Measurements from ENCODE around the gene INPP4A. TPM values are rescaled to one million over a fixed set of nuclear protein-coding genes. Genes with fewer than 3 reads are reported as not detected.

Gene INPP4A
- polyA plus RNA-seq, 1 of the 3 experiments (the other 2 are of a cell fraction): 15.0 TPM

GRCh38 chr2:98505971-98506664 is 61.5 kb downstream of the INPP4A start:
- H4K20me1 ChIP-seq (ENCODE audit: insufficient read depth): no peaks in the 10 kb centered on the region
- CTCF ChIA-PET: interaction anchor here (1.5 kb wide), 1 partner anchor 18 kb away, joined by 4 read pairs; no protein-coding TSS in a partner anchor
- H3K27ac ChIP-seq (ENCODE audit: low read depth in 2 of 2, low read length in 1 of 2): no peak overlapping the region
- H2AFZ ChIP-seq (ENCODE audit: low read depth): no peak overlapping the region
- TF ChIP-seq CHD2 (IDR thresholded peaks at IDR 0.05; ENCODE audit: low read length, partially characterized antibody) (no peak), EP300 (IDR thresholded peaks at IDR 0.05; ENCODE audit: borderline replicate concordance in 1 of 2, low read depth in 1 of 2, low read length in 1 of 2) (no peak), TEAD4 (IDR thresholded peaks at IDR 0.05; ENCODE audit: borderline replicate concordance, insufficient read depth) (no peak), NFIC (IDR thresholded peaks at IDR 0.05; ENCODE audit: borderline replicate concordance) (no peak), RXRA (IDR thresholded peaks at IDR 0.05; ENCODE audit: borderline replicate concordance, low read depth) (no peak)
- no peak overlapping the region for H3K4me3 ChIP-seq (ENCODE audit: low read depth in 2 of 2, low read length in 1 of 2)
- WGBS (ENCODE audit: low lambda C conversion rate): 87% methylated on average over 6 of the region's 7 CpGs
- no peak for DNase-seq
- H3K79me2 ChIP-seq (ENCODE audit: insufficient read depth): 0 out of 2 replicates have a peak, but pooled peaks cover 11% of the 10 kb centered on the region
- H3F3A ChIP-seq (replicated peaks; ENCODE audit: insufficient read depth): no peaks in the 10 kb centered on the region
- H3K9me2 ChIP-seq: no peaks in the 10 kb centered on the region
- no peaks in the 10 kb centered on the region for H3K36me3 ChIP-seq (replicated peaks in 1 of 2; ENCODE audit: control insufficient read depth in 1 of 2, insufficient read depth in 2 of 2, low read length in 1 of 2)
- no peak overlapping the region for H3K9ac ChIP-seq
- POLR2A ChIA-PET: no interaction called here
- H3K4me1 ChIP-seq (ENCODE audit: control insufficient read depth in 1 of 2, insufficient read depth in 2 of 2, low read depth in 1 of 2, low read length in 1 of 2): peaks cover 0 to 2% of the 10 kb centered on the region in 2 experiments; a peak in 1 of 4 replicates
- H3K9me3 ChIP-seq: no peaks in the 10 kb centered on the region
- no peaks in the 10 kb centered on the region for H3K27me3 ChIP-seq (ENCODE audit: insufficient read depth)
- no peak overlapping the region for H3K4me2 ChIP-seq

- H3K9me3 ChIP-seq: no peaks in the 10 kb centered on the region
- H3K4me1 ChIP-seq (ENCODE audit: control insufficient read depth in 1 of 2, insufficient read depth in 2 of 2, low read depth in 1 of 2, low read length in 1 of 2): peaks cover 0 to 2% of the 10 kb centered on the region in 2 experiments; a peak in 1 of 4 replicates
- H3K9ac ChIP-seq: no peak overlapping the region
- H3K9me2 ChIP-seq: no peaks in the 10 kb centered on the region
- ChIA-PET POLR2A (no interaction called here), CTCF (interaction anchor here (1.1 to 1.5 kb wide), 2 partner anchors 15 to 19 kb away, joined by 3 to 4 read pairs; no protein-coding TSS in a partner anchor)
- no peak overlapping the region for H2AFZ ChIP-seq (ENCODE audit: low read depth)
- no peak for DNase-seq
- no peaks in the 10 kb centered on the region for H3K36me3 ChIP-seq (replicated peaks in 1 of 2; ENCODE audit: control insufficient read depth in 1 of 2, insufficient read depth in 2 of 2, low read length in 1 of 2)
- H3K4me3 ChIP-seq (ENCODE audit: low read depth in 2 of 2, low read length in 1 of 2): no peak overlapping the region
- 94% methylated on average over 7 of the region's 8 CpGs for WGBS (ENCODE audit: low lambda C conversion rate)
- no peak for TF ChIP-seq SMC3 (IDR thresholded peaks at IDR 0.05; ENCODE audit: low read depth, low read length)
- TF ChIP-seq GATA2 (CRISPR knock-in tag; IDR thresholded peaks at IDR 0.05): no peak
- no peak for TF ChIP-seq NFIC (IDR thresholded peaks at IDR 0.05; ENCODE audit: borderline replicate concordance)
- no peak for TF ChIP-seq REST (IDR thresholded peaks at IDR 0.05; ENCODE audit: low read depth, low read length)
- TF ChIP-seq TEAD4 (IDR thresholded peaks at IDR 0.05; ENCODE audit: borderline replicate concordance, insufficient read depth): no peak
- no peak for TF ChIP-seq RCOR1 (IDR thresholded peaks at IDR 0.05; ENCODE audit: low read length)
- no peak for TF ChIP-seq USF2 (IDR thresholded peaks at IDR 0.05; ENCODE audit: borderline replicate concordance, low read depth, low read length)
- no peak for TF ChIP-seq RXRA (IDR thresholded peaks at IDR 0.05; ENCODE audit: borderline replicate concordance, low read depth)
- H3K27me3 ChIP-seq (ENCODE audit: insufficient read depth): no peaks in the 10 kb centered on the region
- 0 out of 2 replicates have a peak, but pooled peaks cover 11% of the 10 kb centered on the region for H3K79me2 ChIP-seq (ENCODE audit: insufficient read depth)
- H4K20me1 ChIP-seq (ENCODE audit: insufficient read depth): no peaks in the 10 kb centered on the region
- no peak overlapping the region for H3K27ac ChIP-seq (ENCODE audit: low read depth in 2 of 2, low read length in 1 of 2)
- H3K4me2 ChIP-seq: no peak overlapping the region
- H3F3A ChIP-seq (replicated peaks; ENCODE audit: insufficient read depth): no peaks in the 10 kb centered on the region
These were observed 62.2 kb downstream of the INPP4A start for GRCh38 chr2:98506881-98507280.

Data from SK-N-SH (cell line).